ENCODE measurements around the gene SMOC2.
"Not testable (repeated sequence)": the region's sequence is repeated elsewhere in the genome, so short reads cannot be mapped to it uniquely, and the experiment has no call there.

Gene SMOC2

DNA sequence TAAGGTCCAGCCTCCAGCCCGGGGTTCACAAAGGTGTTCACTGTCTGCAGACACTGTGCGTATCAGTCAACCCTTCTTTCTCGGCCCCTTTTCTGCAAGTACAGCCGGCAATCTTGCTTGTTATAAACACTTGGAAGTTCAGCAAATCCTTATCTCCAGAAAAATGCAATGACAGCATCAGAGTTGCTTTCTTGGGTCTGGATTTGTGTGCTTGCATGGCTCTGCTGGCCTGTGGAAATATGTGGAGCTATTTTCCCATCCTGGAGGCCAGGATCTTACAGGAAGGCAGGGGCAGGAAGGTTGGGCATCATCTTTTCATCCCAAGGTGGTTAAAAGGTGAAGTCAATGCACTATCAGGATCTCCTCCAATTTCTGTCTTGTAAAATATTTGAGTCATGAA lies 100.3 kb downstream of the SMOC2 start:
- DNase-seq (ENCODE audit: low spot score) = no peak

GRCh38 chr6:168542301-168542700 lies 101.3 kb downstream of the SMOC2 start:
- DNase-seq (ENCODE audit: low spot score) = no peak

DNA sequence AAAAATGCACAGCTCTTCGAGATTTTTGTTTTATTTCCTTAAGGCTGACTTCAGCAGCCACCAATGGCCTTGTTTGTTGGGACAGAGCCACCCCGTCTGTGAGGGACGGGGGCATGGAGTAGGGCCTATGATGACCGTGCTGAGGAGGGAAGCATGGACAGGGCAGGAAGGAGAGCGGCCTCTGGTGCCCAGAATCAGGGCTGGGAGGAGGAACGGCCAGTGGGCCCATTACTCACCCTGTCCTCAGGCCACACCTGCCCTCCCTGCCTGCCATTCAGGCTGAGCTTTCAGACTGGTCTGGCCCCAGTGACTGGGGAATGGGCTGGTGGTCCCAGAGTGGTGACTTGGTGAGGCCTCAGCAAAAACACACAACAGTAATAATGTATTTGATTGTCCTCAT lies 104.4 kb downstream of the SMOC2 start:
- no peak for DNase-seq (ENCODE audit: low spot score)

- DNase-seq (ENCODE audit: low spot score) = no peak
These were observed 105.2 kb downstream of the SMOC2 start for GRCh38 chr6:168546151-168546550.

DNA sequence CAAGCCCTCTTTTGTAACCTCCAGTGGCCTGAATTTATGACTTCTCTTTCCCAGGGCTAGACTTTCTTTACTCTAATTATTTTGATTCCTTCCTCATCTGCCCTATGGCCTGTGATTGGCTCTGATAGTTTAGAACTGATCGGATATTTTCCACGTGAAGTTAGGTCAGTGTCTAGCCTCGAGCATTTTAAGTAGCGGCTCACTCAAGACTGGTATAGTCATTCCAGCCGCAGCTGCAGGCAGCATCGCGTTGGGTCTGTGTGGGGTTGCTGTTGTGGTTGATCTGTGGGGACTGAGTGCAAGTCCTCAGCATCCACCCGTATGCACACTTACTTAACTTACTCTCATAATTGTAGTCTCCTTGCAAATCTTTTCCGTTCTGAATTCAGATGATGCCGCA lies 105.7 kb downstream of the SMOC2 start:
- DNase-seq (ENCODE audit: low spot score) = no peak

- DNase-seq (ENCODE audit: low spot score) = no peak
These were observed 109.3 kb downstream of the SMOC2 start for GRCh38 chr6:168550326-168550725.

DNA sequence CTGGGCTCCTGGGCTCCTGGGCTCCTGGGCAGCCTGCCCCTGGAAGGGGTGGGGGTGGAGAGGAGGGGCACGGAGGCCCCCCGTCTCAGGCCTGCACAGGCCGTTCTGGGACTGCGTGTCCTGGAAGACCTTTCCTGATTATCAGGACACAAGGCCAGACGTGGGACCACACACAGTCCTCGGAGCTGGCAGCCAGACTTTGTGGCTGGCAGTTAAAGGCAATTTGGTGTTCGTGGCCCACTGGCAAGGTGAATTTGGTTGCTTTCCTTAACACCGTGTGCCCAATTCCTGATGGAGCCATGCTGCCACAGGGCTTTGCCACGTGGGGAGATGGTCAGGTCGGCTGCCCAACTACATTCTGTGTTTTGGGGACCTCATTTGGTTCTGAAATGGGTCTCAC lies 113.5 kb downstream of the SMOC2 start:
- no peak for DNase-seq (ENCODE audit: low spot score)

DNA sequence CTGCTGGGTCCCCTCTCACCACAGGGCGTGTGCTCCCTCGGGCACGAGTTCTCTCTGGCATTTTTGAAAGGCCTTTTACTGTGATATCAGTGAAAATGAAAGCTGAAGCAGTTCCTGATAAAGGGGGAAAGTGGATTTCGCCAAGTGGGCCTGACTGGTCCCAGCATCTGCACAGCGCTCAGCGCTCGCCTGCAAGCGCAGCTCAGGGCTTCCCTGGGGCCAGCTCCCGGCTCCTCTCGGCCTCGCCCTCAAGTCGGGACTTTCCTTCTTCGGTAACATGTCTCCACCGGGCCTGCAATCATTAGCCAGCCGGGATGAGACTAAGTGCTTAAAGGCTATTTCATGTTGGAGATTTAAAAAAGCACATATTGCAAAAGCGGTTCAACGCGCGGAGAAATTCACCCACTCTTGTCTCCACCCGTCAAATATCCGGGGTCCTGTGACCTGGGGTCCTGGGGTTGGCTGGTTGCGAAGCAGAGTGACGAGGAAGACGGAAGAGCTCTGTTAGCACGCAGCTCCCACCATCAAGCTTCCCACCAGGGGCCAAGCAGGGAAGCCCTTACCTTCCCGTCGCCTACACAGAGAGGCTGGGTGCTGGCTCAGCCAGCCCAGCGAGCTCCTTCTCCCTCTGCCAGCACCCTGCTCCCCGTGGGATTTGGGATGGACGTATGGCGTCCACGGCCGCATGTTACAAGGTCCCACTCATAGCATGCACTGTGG lies 114.1 kb downstream of the SMOC2 start:
- DNase-seq (ENCODE audit: low spot score) = no peak

GRCh38 chr6:168555618-168556273 lies 114.8 kb downstream of the SMOC2 start:
- DNase-seq (ENCODE audit: low spot score) = no peak

- DNase-seq (ENCODE audit: low spot score) = no peak
These were observed 116.5 kb downstream of the SMOC2 start for GRCh38 chr6:168557512-168557911.

DNA sequence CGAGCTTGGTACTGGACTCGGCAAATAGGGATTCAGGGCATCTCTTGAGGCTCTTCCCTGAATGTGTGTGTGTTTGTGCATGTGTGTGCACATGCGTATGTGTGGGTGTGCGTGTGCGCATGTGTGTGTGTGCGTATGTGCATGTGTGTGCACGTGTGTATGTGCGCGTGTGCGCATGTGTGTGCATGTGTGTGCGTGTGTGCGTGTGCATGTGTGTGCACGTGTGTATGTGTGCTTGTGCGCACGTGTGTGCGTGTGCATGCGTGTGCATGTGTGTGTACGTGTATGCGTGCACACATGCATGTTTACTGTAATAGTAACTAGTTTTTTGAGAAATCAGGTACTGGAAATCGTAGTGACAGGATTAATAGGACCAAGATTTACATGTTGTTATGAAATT lies 117.7 kb downstream of the SMOC2 start:
- no peak for DNase-seq (ENCODE audit: low spot score)

- DNase-seq (ENCODE audit: low spot score) = no peak
These were observed 118.7 kb downstream of the SMOC2 start for GRCh38 chr6:168559574-168560098.

GRCh38 chr6:168560126-168560525 lies 119.1 kb downstream of the SMOC2 start:
- DNase-seq (ENCODE audit: low spot score) = no peak

GRCh38 chr6:168562576-168563151 lies 121.7 kb downstream of the SMOC2 start:
- no peak for DNase-seq (ENCODE audit: low spot score)

DNA sequence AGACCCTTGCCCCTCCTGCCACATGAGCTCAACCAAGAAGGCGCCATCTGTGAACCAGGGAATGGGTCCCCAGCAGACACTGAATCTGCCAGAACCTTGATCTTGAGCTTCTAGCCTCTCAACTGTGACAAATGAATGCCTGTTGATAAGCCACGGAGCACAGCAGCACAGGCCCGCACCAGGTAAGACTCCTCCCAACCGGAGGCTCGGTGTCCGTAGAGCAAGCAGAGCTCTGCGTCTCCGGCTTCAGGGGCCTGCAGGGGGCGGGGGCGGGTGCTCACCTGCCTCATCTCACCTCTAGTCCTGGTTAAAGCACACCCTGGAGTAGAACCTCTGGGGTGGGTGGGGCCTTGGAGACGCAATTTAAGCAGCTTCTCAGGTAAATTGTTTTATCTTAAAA lies 122.7 kb downstream of the SMOC2 start:
- no peak for DNase-seq (ENCODE audit: low spot score)

GRCh38 chr6:168565112-168565511 lies 124.1 kb downstream of the SMOC2 start:
- no peak for DNase-seq (ENCODE audit: low spot score)

DNA sequence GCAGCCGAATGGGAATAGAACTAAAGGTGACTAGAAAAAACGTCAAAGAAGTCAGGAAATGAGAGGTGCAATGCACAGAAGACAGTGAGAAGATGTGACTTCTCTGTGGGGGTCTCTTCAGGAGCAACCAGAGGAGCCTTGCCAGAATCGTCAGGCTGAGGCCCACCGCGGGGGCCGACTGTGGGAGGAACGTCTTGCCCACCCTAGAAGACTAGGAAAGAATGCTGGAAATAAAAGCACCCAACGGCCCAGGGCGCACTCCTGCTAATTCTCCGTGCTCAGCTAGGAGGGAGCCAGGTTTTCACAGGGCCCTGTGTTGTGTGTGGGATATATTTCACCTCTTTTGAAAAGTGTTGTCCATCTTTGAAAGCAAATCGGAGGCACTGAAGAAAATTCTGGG lies 129.2 kb downstream of the SMOC2 start:
- DNase-seq (ENCODE audit: low spot score) = no peak

GRCh38 chr6:168571268-168571667 lies 130.3 kb downstream of the SMOC2 start:
- no peak for DNase-seq (ENCODE audit: low spot score)

GRCh38 chr6:168573276-168573835 lies 132.4 kb downstream of the SMOC2 start:
- DNase-seq (ENCODE audit: low spot score) = not testable (repeated sequence)

DNA sequence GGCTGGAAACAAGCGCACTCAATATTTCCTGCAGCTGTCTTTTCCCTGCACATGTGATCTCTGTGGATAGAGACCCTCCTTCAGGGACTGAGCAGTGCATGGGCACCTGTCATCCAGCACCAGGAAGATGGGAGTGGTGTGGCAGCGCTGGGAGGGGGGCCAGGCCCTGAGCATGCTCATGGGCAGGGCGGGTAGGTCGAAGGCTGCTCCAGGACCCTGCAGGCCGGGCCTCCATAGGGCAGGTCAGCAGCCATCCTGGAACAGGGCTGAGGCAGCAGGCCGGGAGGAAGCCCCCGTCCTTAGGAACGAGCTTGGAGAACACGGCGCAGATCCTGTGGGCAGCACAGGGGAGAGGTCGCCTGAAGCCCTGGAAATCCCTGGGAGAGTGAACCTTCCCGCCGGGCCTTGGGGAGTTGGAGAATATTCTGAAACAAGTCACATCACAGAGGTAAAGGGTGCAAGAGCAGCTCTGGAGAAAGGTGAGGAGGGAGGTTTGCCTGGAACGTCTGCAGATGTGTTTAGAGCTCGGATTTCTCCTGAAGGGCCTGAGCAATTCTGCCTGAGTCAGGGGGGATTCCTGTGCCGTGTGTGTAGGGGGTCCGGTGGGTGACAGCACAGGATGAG lies 133.2 kb downstream of the SMOC2 start:
- no peak for DNase-seq (ENCODE audit: low spot score)

GRCh38 chr6:168574699-168575195 lies 133.8 kb downstream of the SMOC2 start:
- DNase-seq (ENCODE audit: low spot score) = no peak

GRCh38 chr6:168575346-168576098 lies 134.5 kb downstream of the SMOC2 start:
- DNase-seq (ENCODE audit: low spot score) = no peak
